DOHH2 (cell line): Measurements from ENCODE around the gene SGSH.

Source experiments
- H3F3A ChIP-seq: fragments of 200-600 bp; sonication (generic), shearing (Covaris generic); 2 replicates; pipeline ENCODE4 v1.6.0; 2016; ENCODE audit warnings: antibody characterized with exemption, mild to moderate bottlenecking; ENCODE audit not compliant: control insufficient read depth, insufficient read depth
- H3K27ac ChIP-seq: fragments of 200-600 bp; sonication (generic); 2 replicates; pipeline ENCODE4 v1.5.1; 2014; ENCODE audit warnings: low read depth, mild to moderate bottlenecking, low read length, moderate library complexity
- H3K27me3 ChIP-seq: fragments of 200-600 bp; sonication (generic); 2 replicates; pipeline ENCODE4 v1.6.1; 2014; ENCODE audit warnings: mild to moderate bottlenecking, low read length, mixed read lengths; ENCODE audit not compliant: control insufficient read depth
- H3K36me3 ChIP-seq: fragments of 200-600 bp; sonication (generic); 2 replicates; pipeline ENCODE4 v1.6.1; 2014; ENCODE audit warnings: mild to moderate bottlenecking, low read length, moderate library complexity, mixed read lengths; ENCODE audit not compliant: control insufficient read depth
- H3K4me1 ChIP-seq: fragments of 200-600 bp; sonication (generic); 2 replicates; pipeline ENCODE4 v1.6.1; 2014; ENCODE audit warnings: mild to moderate bottlenecking, low read length, mixed read lengths; ENCODE audit not compliant: control insufficient read depth
- H3K4me2 ChIP-seq: fragments of 200-600 bp; sonication (generic); 2 replicates; pipeline ENCODE4 v1.6.0; 2014; ENCODE audit warnings: mild to moderate bottlenecking, low read length, moderate library complexity
- H3K4me3 ChIP-seq: fragments of 200-600 bp; sonication (generic); 2 replicates; pipeline ENCODE4 v1.5.1; 2014; ENCODE audit warnings: mild to moderate bottlenecking, low read length, mixed read lengths
- H3K79me2 ChIP-seq: fragments of 200-600 bp; sonication (generic); 2 replicates; pipeline ENCODE4 v1.6.1; 2014; ENCODE audit warnings: mild to moderate bottlenecking, low read length, mixed read lengths; ENCODE audit not compliant: control insufficient read depth
- H3K9me2 ChIP-seq: fragments of 200-600 bp; sonication (generic); replicated peaks from 2 replicates; pipeline ENCODE4 v1.6.1; 2014; ENCODE audit warnings: mild to moderate bottlenecking, low read length, mixed read lengths; ENCODE audit not compliant: control insufficient read depth
- H3K9me3 ChIP-seq: fragments of 200-600 bp; sonication (generic); 2 replicates; pipeline ENCODE4 v1.6.1; 2014; ENCODE audit warnings: antibody characterized with exemption, low read length, mixed read lengths; ENCODE audit not compliant: control insufficient read depth, insufficient read depth
- H4K20me1 ChIP-seq: fragments of 200-600 bp; sonication (generic); 2 replicates; pipeline ENCODE4 v1.6.0; 2014; ENCODE audit warnings: low read depth, mild to moderate bottlenecking, antibody characterized with exemption, low read length, moderate library complexity; ENCODE audit not compliant: control insufficient read depth, insufficient read depth
- CTCF ChIP-seq: fragments of 200-600 bp; sonication (generic); IDR thresholded peaks from one replicate; pipeline ENCODE4 v1.5.1; 2014; ENCODE audit warnings: antibody characterized with exemption, mild to moderate bottlenecking, low read depth, low read length; ENCODE audit not compliant: poor library complexity, severe bottlenecking
- EZH2phosphoT487 ChIP-seq: fragments of 200-600 bp; sonication (generic); IDR thresholded peaks from 2 replicates; pipeline ENCODE4 v1.6.1; 2017; ENCODE audit warnings: borderline replicate concordance, mild to moderate bottlenecking, antibody characterized with exemption, low read length, moderate library complexity, mixed read lengths

SGSH gene

GRCh38 chr17:80191192-80191591, 28.9 kb downstream of the SGSH start:
- Histone ChIP-seq H3K4me1 (no peaks in the 10 kb centered on the region), H3K36me3 (no peaks in the 10 kb centered on the region), H3K79me2 (no peaks in the 10 kb centered on the region), H3K4me2 (no peak overlapping the region), H3K4me3 (no peak overlapping the region), H3K9me3 (no peaks in the 10 kb centered on the region), H3F3A (no peaks in the 10 kb centered on the region), H4K20me1 (no peaks in the 10 kb centered on the region), H3K27me3 (no peaks in the 10 kb centered on the region), H3K9me2 (no peaks in the 10 kb centered on the region), H3K27ac (no peak overlapping the region)
- TF ChIP-seq EZH2phosphoT487 (no peak), CTCF (no peak)

GRCh38 chr17:80190716-80191115, 29.4 kb downstream of the SGSH start:
- Histone ChIP-seq H3K27ac (no peak overlapping the region), H3K4me3 (no peak overlapping the region), H3K9me2 (no peaks in the 10 kb centered on the region), H3K79me2 (no peaks in the 10 kb centered on the region), H3K9me3 (no peaks in the 10 kb centered on the region), H3F3A (no peaks in the 10 kb centered on the region), H3K4me2 (no peak overlapping the region), H4K20me1 (no peaks in the 10 kb centered on the region), H3K27me3 (no peaks in the 10 kb centered on the region), H3K4me1 (no peaks in the 10 kb centered on the region), H3K36me3 (no peaks in the 10 kb centered on the region)
- TF ChIP-seq EZH2phosphoT487 (no peak), CTCF (no peak)

- Histone ChIP-seq H3K79me2 (no peaks in the 10 kb centered on the region), H3K4me3 (no peak overlapping the region), H3K9me3 (no peaks in the 10 kb centered on the region), H3K4me1 (no peaks in the 10 kb centered on the region), H3K36me3 (no peaks in the 10 kb centered on the region), H4K20me1 (no peaks in the 10 kb centered on the region), H3F3A (no peaks in the 10 kb centered on the region), H3K27me3 (no peaks in the 10 kb centered on the region), H3K9me2 (no peaks in the 10 kb centered on the region), H3K27ac (no peak overlapping the region), H3K4me2 (no peak overlapping the region)
- TF ChIP-seq EZH2phosphoT487: no peak
- no peak for TF ChIP-seq CTCF
Measured at GRCh38 chr17:80189611-80190010, 30.5 kb downstream of the SGSH start.

- Histone ChIP-seq H4K20me1 (no peaks in the 10 kb centered on the region), H3K27me3 (no peaks in the 10 kb centered on the region), H3K4me2 (no peak overlapping the region), H3K9me3 (no peaks in the 10 kb centered on the region), H3K79me2 (no peaks in the 10 kb centered on the region), H3K4me3 (no peak overlapping the region), H3K36me3 (no peaks in the 10 kb centered on the region), H3K4me1 (no peaks in the 10 kb centered on the region), H3F3A (no peaks in the 10 kb centered on the region), H3K27ac (no peak overlapping the region), H3K9me2 (no peaks in the 10 kb centered on the region)
- TF ChIP-seq CTCF (no peak), EZH2phosphoT487 (no peak)
Measured at GRCh38 chr17:80187515-80187941, 32.6 kb downstream of the SGSH start.
